Heart right ventricle (tissue), 16 donors: ENCODE results near the gene STX3. TPM values are rescaled to one million over a fixed set of nuclear protein-coding genes. Genes with fewer than 3 reads are reported as not detected.

ENCODE experiments used
- ATAC-seq, 8 donors: fragments of 200-7000 bp; cut with Tn5 transposase; one replicate each; pipeline ENCODE4 v1.9.1; 2020; ENCODE audit warnings: mild to moderate bottlenecking in 8 of 8, moderate library complexity in 8 of 8, moderate number of reproducible peaks in 1 of 8
- DNase-seq, 2 donors: peaks; one replicate each; pipeline ENCODE4 v3.0.0-alpha.2; 2020
- H3K27ac ChIP-seq, 10 donors: fragments of 200-600 bp; sonication (generic) in 2 of 10; one replicate each; pipeline versions ENCODE4 v1.5.0 to v1.8.0; 2020 to 2022; ENCODE audit warnings: mild to moderate bottlenecking in 3 of 10
- H3K27me3 ChIP-seq, 7 donors: fragments of 200-600 bp; one replicate each; pipeline ENCODE4 v1.8.0; 2021 to 2022; ENCODE audit warnings: mild to moderate bottlenecking in 2 of 7
- H3K36me3 ChIP-seq, 9 donors: fragments of 200-600 bp; sonication (generic) in 1 of 9; one replicate each; pipeline versions ENCODE4 v1.5.0 to v1.8.0; 2020 to 2022; ENCODE audit warnings: mild to moderate bottlenecking in 2 of 9
- H3K4me1 ChIP-seq, 9 donors: fragments of 200-600 bp; sonication (generic) in 1 of 9; one replicate each; pipeline versions ENCODE4 v1.5.0 to v1.8.0; 2020 to 2022; ENCODE audit warnings: mild to moderate bottlenecking in 4 of 9
- H3K4me3 ChIP-seq, 10 donors: fragments of 200-600 bp; sonication (generic) in 2 of 10; one replicate each; pipeline versions ENCODE4 v1.5.0 to v1.8.0; 2020 to 2022; ENCODE audit warnings: mild to moderate bottlenecking in 7 of 10, moderate library complexity in 2 of 10
- H3K9me3 ChIP-seq, 11 donors: fragments of 200-600 bp in 10 of 11; sonication (generic) in 2 of 11; one replicate each; pipeline versions ENCODE4 v1.5.0 to v1.8.0; 2013 to 2022; ENCODE audit warnings: mild to moderate bottlenecking in 2 of 11, control low read depth in 1 of 11, moderate library complexity in 1 of 11
- CTCF ChIP-seq, 9 donors: fragments of 200-600 bp; sonication (generic) in 2 of 9; IDR thresholded peaks; one replicate each; pipeline versions ENCODE4 v1.5.0 to v1.8.0; 2021 to 2022; ENCODE audit warnings: antibody characterized with exemption in 9 of 9, mild to moderate bottlenecking in 5 of 9, moderate library complexity in 1 of 9
- WGBS, 2 donors: extraction: QIAGEN DNeasy Blood & Tissue Kit; methylation state at CpG; one replicate each; pipeline ENCODE4 v1.1.7; 2013; ENCODE audit warnings: inconsistent platforms in 1 of 2; 5-methylcytosine and 5-hydroxymethylcytosine counted together
- intact Hi-C, 10 donors: fragments of 100-400 bp; cut with DNase I; formaldehyde crosslinking; loops; one replicate each; pipeline versions ENCODE4 v1.11.1 to v1.14.2; 2022
- polyA plus RNA-seq, 2 donors: library from polyadenylated mRNA; stranded (reverse); fragments of 200-250 nt; gene quantifications; one replicate each; pipeline ENCODE4 v1.2.3, GENCODE V29; 2013
- total RNA-seq, 10 donors: library from RNA; stranded (reverse); fragmentation: NEBNext Ultra II Directional in 3 of 10; extraction: Animal tissue kit (Norgen Biotek cat#: 25700) in 3 of 10; gene quantifications; one replicate each; pipeline versions ENCODE4 v1.2.1 to v1.2.4, GENCODE V29; 2021 to 2023
- donor health status: Arrhythmogenic right ventricular cardiomyopathy.
- donor health status: ischemic (EF 13 %, LVEDD 7.1; RV severe dilation, severe dysfunction).
- donor health status: healthy with polysubstance abuse.
- donor health status: DM: no; HTN: yes; CAD: no.
- donor health status: DM: no; HTN: no; CAD: no.
- donor health status: ischemic (EF 25% LVEDD 6.9; RV normal size, moderate dysfunction).
- donor health status: ischemic (EF 25% LVEDD 5.7; RV mildly dilated, moderate dysfunction).
- donor health status: healthy.
- donor health status: DM: yes; HTN: yes; CAD: no.
- donor health status: Ischemic cardiomyopathy.
- donor health status: ischemic (EF 35%, LVEDD 5.7; RV mildly dilated, moderate dysfunction).
- donor health status: nonischemic (EF 11% LVEDD 7.7; RV severe dilation, severe dysfunction).
- donor health status: DM: yes; HTN: yes; CAD: no.
- donor health status: PGD.
- donor health status: ischemic (EF 29% LVEDD 5.4; RV normal size, mild dysfunction).
- donor health status: nonischemic (EF 23%, LVEDD 6.1; RV moderate dilation, normal function).

STX3 gene
- total and polyA plus RNA-seq, 12 donors = 5.4 to 12.8 (median 8.7) TPM

GRCh38 chr11:59770869-59771268 lies 15.7 kb downstream of the STX3 start:
- Histone ChIP-seq H3K27ac (peak overlapping the region in 7 of 10 donors; percentile 12 to 75 (median 58)), H3K9me3 (no peaks in the 10 kb centered on the region), H3K27me3 (no peaks in the 10 kb centered on the region), H3K4me3 (no peak overlapping the region), H3K4me1 (peaks cover 0 to 75% (median 61%) of the 10 kb centered on the region in 9 donors), H3K36me3 (peaks cover 0 to 29% (median 22%) of the 10 kb centered on the region in 9 donors)
- intact Hi-C loops = no loop called here
- no peak for ATAC-seq
- no peak for TF ChIP-seq CTCF (IDR thresholded peaks at IDR 0.05)
- 90 to 93% methylated on average over 8 of the region's 8 CpGs for WGBS, 2 donors
- no peak for DNase-seq

DNA sequence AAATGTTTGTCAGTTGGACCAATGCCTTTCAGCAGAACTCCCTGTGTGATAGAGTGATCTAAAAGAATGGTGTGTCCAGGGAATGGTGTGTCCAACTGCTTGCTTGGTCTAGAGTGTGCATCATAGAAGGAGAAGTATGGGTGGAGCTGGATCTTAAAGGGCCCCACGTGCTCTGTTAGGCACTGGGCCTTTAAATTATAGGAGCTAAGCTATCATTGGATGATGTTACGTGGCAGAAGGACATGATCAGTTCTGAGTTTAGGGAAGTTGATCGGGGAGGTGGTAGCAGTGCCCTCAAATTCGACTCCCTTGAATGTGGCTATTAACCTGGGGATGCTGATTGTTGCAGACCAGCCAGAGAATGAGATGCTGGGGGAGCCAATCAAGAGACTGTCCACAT lies 16.4 kb downstream of the STX3 start:
- ATAC-seq (no peak), DNase-seq (no peak)
- 78 to 79% methylated on average over 4 of the region's 4 CpGs for WGBS, 2 donors
- H3K27ac ChIP-seq = peak overlapping the region; percentile 0 to 92 (median 76)
- H3K9me3 ChIP-seq = no peaks in the 10 kb centered on the region
- intact Hi-C loops = no loop called here
- peaks cover 0 to 75% (median 53%) of the 10 kb centered on the region in 9 donors for H3K4me1 ChIP-seq
- no peak for TF ChIP-seq CTCF (IDR thresholded peaks at IDR 0.05)
- H3K36me3 ChIP-seq = peaks cover 0 to 36% (median 22%) of the 10 kb centered on the region in 9 donors
- H3K4me3 ChIP-seq = peak overlapping the region in 1 of 10 donors; percentile 7
- H3K27me3 ChIP-seq = no peaks in the 10 kb centered on the region

- H3K27me3 ChIP-seq = no peaks in the 10 kb centered on the region
- no peak for TF ChIP-seq CTCF (IDR thresholded peaks at IDR 0.05)
- H3K9me3 ChIP-seq = no peaks in the 10 kb centered on the region
- H3K4me3 ChIP-seq = no peak overlapping the region
- H3K36me3 ChIP-seq = peaks cover 0 to 44% (median 22%) of the 10 kb centered on the region in 9 donors
- no peak for DNase-seq
- no peak for ATAC-seq
- WGBS, 2 donors = 69 to 75% methylated on average over 5 of the region's 5 CpGs
- H3K4me1 ChIP-seq = peaks cover 0 to 72% (median 43%) of the 10 kb centered on the region in 9 donors
- peak overlapping the region in 5 of 10 donors; percentile 73 to 92 (median 85) for H3K27ac ChIP-seq
- intact Hi-C loops = no loop called here
These were observed 17.9 kb downstream of the STX3 start for GRCh38 chr11:59773083-59773440.

DNA sequence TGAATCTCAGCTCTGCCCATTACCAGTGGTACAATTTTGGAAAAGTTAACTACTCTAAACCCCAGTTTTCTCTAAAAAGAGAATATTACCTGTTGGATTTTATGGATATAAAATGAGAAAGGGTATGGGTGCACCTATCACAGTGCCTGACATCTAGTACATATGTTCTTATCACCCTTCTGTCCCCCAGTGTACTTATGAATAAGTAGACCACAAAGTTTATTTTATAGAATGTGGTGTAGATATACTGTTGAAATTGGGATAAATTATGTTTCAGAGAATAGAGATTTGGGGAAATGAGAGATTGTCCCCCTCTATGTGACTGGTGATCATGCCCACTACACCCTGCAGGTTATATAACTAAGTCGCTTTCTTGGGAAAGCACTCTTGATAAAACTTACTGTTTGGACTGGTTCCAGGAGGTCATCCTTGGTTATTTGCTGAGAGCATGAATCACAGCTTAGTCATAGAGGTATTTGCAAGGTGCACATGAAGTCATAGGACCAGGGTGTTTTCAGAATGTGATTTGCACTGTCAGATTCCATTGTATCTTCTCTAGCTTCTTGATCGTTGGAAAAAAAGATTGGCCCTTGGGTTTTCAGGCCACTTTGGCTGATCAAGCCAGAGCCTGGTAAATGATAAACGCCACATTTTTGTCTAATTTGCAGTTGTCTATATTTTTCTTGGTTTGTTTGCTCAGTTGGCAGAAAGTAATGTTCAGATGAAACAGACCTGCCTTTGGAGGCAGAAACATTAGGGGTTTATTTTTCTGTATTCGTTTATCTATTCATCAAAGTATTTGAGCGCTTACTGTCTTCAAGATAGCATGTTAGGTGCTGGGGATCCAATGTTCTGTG lies 21.3 kb downstream of the STX3 start:
- no peak for TF ChIP-seq CTCF (IDR thresholded peaks at IDR 0.05)
- Histone ChIP-seq H3K4me3 (no peak overlapping the region), H3K27me3 (no peaks in the 10 kb centered on the region), H3K36me3 (peaks cover 0 to 61% (median 22%) of the 10 kb centered on the region in 9 donors), H3K27ac (no peak overlapping the region), H3K4me1 (peaks cover 0 to 46% (median 16%) of the 10 kb centered on the region in 9 donors), H3K9me3 (no peaks in the 10 kb centered on the region)
- ATAC-seq (peak in 1 of 8 donors; percentile 13), DNase-seq (no peak)
- 73 to 74% methylated on average over 5 of the region's 5 CpGs for WGBS, 2 donors
- intact Hi-C loops = no loop called here
